NCI-H2081 (cell line): ENCODE measurements around the gene LEF1.

Source experiments
- DNase-seq, 2 experiments: peaks; one replicate each; lab custom pipeline; 2025; lab: John Stamatoyannopoulos, UW

Gene LEF1

GRCh38 chr4:108110450-108110849 lies 58.3 kb downstream of the LEF1 start:
- no peak for DNase-seq

GRCh38 chr4:108109997-108110416 lies 58.7 kb downstream of the LEF1 start:
- no peak for DNase-seq

- no peak for DNase-seq
Observed at GRCh38 chr4:108109111-108109510, 59.6 kb downstream of the LEF1 start.

- DNase-seq, result no peak
Observed at GRCh38 chr4:108107729-108108382, 60.9 kb downstream of the LEF1 start.

GRCh38 chr4:108107101-108107500 lies 61.6 kb downstream of the LEF1 start:
- DNase-seq, result no peak

GRCh38 chr4:108106186-108106585 lies 62.5 kb downstream of the LEF1 start:
- DNase-seq, result no peak

GRCh38 chr4:108103099-108103862 lies 65.5 kb downstream of the LEF1 start:
- no peak for DNase-seq

GRCh38 chr4:108100827-108101226 lies 67.9 kb downstream of the LEF1 start:
- DNase-seq, result no peak

- DNase-seq, result no peak
Observed at GRCh38 chr4:108099838-108100237, 68.9 kb downstream of the LEF1 start.

- DNase-seq, result no peak
Observed at GRCh38 chr4:108097990-108098553, 70.7 kb downstream of the LEF1 start.

GRCh38 chr4:108094923-108095482 lies 73.7 kb downstream of the LEF1 start:
- no peak for DNase-seq

- no peak for DNase-seq
Observed at GRCh38 chr4:108094131-108094530, 74.6 kb downstream of the LEF1 start.

- no peak for DNase-seq
Observed at GRCh38 chr4:108092288-108092687, 76.4 kb downstream of the LEF1 start.

GRCh38 chr4:108087293-108087967 lies 81.3 kb downstream of the LEF1 start:
- no peak for DNase-seq

- no peak for DNase-seq
Observed at GRCh38 chr4:108081256-108081655, 87.5 kb downstream of the LEF1 start.

GRCh38 chr4:108080747-108081146 lies 88.0 kb downstream of the LEF1 start:
- no peak for DNase-seq

GRCh38 chr4:108078024-108078733 lies 90.6 kb downstream of the LEF1 start:
- no peak for DNase-seq

- DNase-seq, result no peak
Observed at GRCh38 chr4:108072300-108072699, 96.4 kb downstream of the LEF1 start.

GRCh38 chr4:108070775-108071174 lies 98.0 kb downstream of the LEF1 start:
- no peak for DNase-seq

- DNase-seq, result no peak
Observed at GRCh38 chr4:108068442-108068841, 100.3 kb downstream of the LEF1 start.

- DNase-seq, result no peak
Observed at GRCh38 chr4:108060686-108061321, 107.9 kb downstream of the LEF1 start.
